K562 (cell line): ENCODE results near the gene TOGARAM2.

ENCODE experiments used
- EP300 ChIP-seq: IDR thresholded peaks from 2 replicates; pipeline ENCODE4 v1.6.1; 2012; ENCODE audit warnings: low read length, improper control_type of control experiment
- EZH2 ChIP-seq: IDR thresholded peaks from 2 replicates; pipeline ENCODE4 v1.6.1; 2012; ENCODE audit warnings: low read depth, mild to moderate bottlenecking, inconsistent platforms, low read length, borderline replicate concordance
- MTA1 ChIP-seq: fragments of 450-650 bp; IDR thresholded peaks from 2 replicates; pipeline ENCODE4 v1.6.1; 2017; ENCODE audit warnings: borderline replicate concordance
- POLR2A ChIP-seq: fragments of 450-650 bp; conservative IDR thresholded peaks from 2 replicates; pipeline ENCODE4 v1.6.1; 2016
- RFX5 ChIP-seq: IDR thresholded peaks from 2 replicates; pipeline ENCODE4 v1.6.1; 2011; ENCODE audit warnings: low read depth, mild to moderate bottlenecking, improper control_type of control experiment, low read length
- SRSF9 ChIP-seq: fragments of 200-400 bp; formaldehyde crosslinking; IDR thresholded peaks from 2 replicates; pipeline ENCODE4 v1.6.1; 2017; ENCODE audit warnings: low read depth, low read length, borderline replicate concordance
- ZBTB49 ChIP-seq: sonication (generic); formaldehyde crosslinking; IDR thresholded peaks from 2 replicates; pipeline ENCODE4 v1.8.0; 2022; ENCODE audit warnings: missing genetic modification reagents, mild to moderate bottlenecking, borderline replicate concordance
- ZNF444 ChIP-seq: fragments of 250-450 bp; sonication (Bioruptor Pico); IDR thresholded peaks from 2 replicates; pipeline ENCODE4 v1.4.0; 2020; ENCODE audit warnings: mild to moderate bottlenecking, moderate library complexity

DNA sequence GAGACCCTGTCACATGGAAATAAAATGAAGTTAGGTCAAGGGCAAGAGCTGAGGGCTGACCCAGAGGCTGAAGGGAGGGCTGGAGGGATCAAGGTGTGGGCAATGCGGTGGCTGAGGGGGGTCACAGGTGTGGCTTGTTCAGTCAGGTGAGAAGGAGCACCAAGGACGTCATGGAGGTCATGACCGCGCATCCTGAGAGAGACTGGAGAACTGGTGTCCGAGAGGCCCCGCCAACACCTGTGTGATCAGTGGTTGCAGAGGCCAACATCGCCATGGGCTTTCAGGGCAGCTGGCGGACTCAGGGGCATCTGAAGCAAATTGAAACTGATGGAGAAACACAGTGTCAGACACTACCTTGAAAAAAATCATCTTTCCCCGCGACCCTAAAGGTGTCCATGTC lies 13.0 kb downstream of the TOGARAM2 start:
- TF ChIP-seq EZH2 (no peak), SRSF9 (no peak), ZNF444 (CRISPR knock-in tag) (no peak), RFX5 (no peak), POLR2A (no peak), ZBTB49 (CRISPR knock-in tag) (no peak), MTA1 (no peak), EP300 (no peak)
